ENCODE results near the gene THADA.
"Not testable (repeated sequence)": the region's sequence is repeated elsewhere in the genome, so short reads cannot be mapped to it uniquely, and the experiment has no call there.

THADA gene

GRCh38 chr2:43600596-43600995, 4.8 kb upstream of the THADA start:
- not testable (repeated sequence) for DNase-seq (ENCODE audit: low read depth in 2 of 3, low spot score in 1 of 3)

GRCh38 chr2:43594875-43595274, 963 bp downstream of the THADA start:
- no peak for DNase-seq (ENCODE audit: low read depth in 2 of 3, low spot score in 1 of 3)

- DNase-seq (ENCODE audit: low read depth in 2 of 3, low spot score in 1 of 3) = no peak
These were observed 2.6 kb downstream of the THADA start for GRCh38 chr2:43593254-43593653.

- DNase-seq (ENCODE audit: low read depth in 2 of 3, low spot score in 1 of 3) = no peak
These were observed 3.4 kb downstream of the THADA start for GRCh38 chr2:43592443-43592842.

- DNase-seq (ENCODE audit: low read depth in 2 of 3, low spot score in 1 of 3) = no peak
These were observed 10.1 kb downstream of the THADA start for GRCh38 chr2:43585708-43586107.

GRCh38 chr2:43579275-43579981, 16.4 kb downstream of the THADA start:
- no peak for DNase-seq (ENCODE audit: low read depth in 2 of 3, low spot score in 1 of 3)

GRCh38 chr2:43576981-43577892, 18.6 kb downstream of the THADA start:
- DNase-seq (ENCODE audit: low read depth in 2 of 3, low spot score in 1 of 3) = no peak

GRCh38 chr2:43572244-43572643, 23.6 kb downstream of the THADA start:
- DNase-seq (ENCODE audit: low read depth in 2 of 3, low spot score in 1 of 3) = no peak

- DNase-seq (ENCODE audit: low read depth in 2 of 3, low spot score in 1 of 3) = peak in 2 of 3 donors; percentile 9 to 15
These were observed 25.9 kb downstream of the THADA start for GRCh38 chr2:43569921-43570320.

GRCh38 chr2:43568228-43568627, 27.6 kb downstream of the THADA start:
- no peak for DNase-seq (ENCODE audit: low read depth in 2 of 3, low spot score in 1 of 3)

GRCh38 chr2:43566461-43566729, 29.4 kb downstream of the THADA start:
- DNase-seq (ENCODE audit: low read depth in 2 of 3, low spot score in 1 of 3) = no peak

- DNase-seq (ENCODE audit: low read depth in 2 of 3, low spot score in 1 of 3) = no peak
These were observed 32.2 kb downstream of the THADA start for GRCh38 chr2:43563679-43564078.

GRCh38 chr2:43560231-43560547, 35.6 kb downstream of the THADA start:
- DNase-seq (ENCODE audit: low read depth in 2 of 3, low spot score in 1 of 3) = no peak

GRCh38 chr2:43559391-43560230, 36.2 kb downstream of the THADA start:
- no peak for DNase-seq (ENCODE audit: low read depth in 2 of 3, low spot score in 1 of 3)

- no peak for DNase-seq (ENCODE audit: low read depth in 2 of 3, low spot score in 1 of 3)
These were observed 38.6 kb downstream of the THADA start for GRCh38 chr2:43557196-43557595.

- DNase-seq (ENCODE audit: low read depth in 2 of 3, low spot score in 1 of 3) = no peak
These were observed 39.6 kb downstream of the THADA start for GRCh38 chr2:43556256-43556655.

GRCh38 chr2:43553341-43553855, 42.4 kb downstream of the THADA start:
- DNase-seq (ENCODE audit: low read depth in 2 of 3, low spot score in 1 of 3) = no peak

GRCh38 chr2:43551990-43552389, 43.8 kb downstream of the THADA start:
- no peak for DNase-seq (ENCODE audit: low read depth in 2 of 3, low spot score in 1 of 3)

GRCh38 chr2:43548381-43548780, 47.5 kb downstream of the THADA start:
- DNase-seq (ENCODE audit: low read depth in 2 of 3, low spot score in 1 of 3) = not testable (repeated sequence)

GRCh38 chr2:43542285-43542933, 53.4 kb downstream of the THADA start:
- no peak for DNase-seq (ENCODE audit: low read depth in 2 of 3, low spot score in 1 of 3)

- DNase-seq (ENCODE audit: low read depth in 2 of 3, low spot score in 1 of 3) = no peak
These were observed 54.7 kb downstream of the THADA start for GRCh38 chr2:43541165-43541564.
